HFFc6 (cell line): ENCODE results near the gene PDE4B. TPM values are rescaled to one million over a fixed set of nuclear protein-coding genes. Genes with fewer than 3 reads are reported as not detected.

Experiments used
- DNase-seq: peaks from one replicate; pipeline ENCODE4 v3.0.0-alpha.2; 2018
- H3K27ac Mint-ChIP-seq: 2 replicates; pipeline ENCODE4 v1.8.0; 2020; ENCODE audit warnings: mild to moderate bottlenecking, mixed read lengths
- H3K27me3 Mint-ChIP-seq: 2 replicates; pipeline ENCODE4 v1.8.0; 2021; ENCODE audit warnings: mild to moderate bottlenecking, moderate library complexity, mixed read lengths; ENCODE audit not compliant: insufficient read depth
- H3K36me3 Mint-ChIP-seq: 2 replicates; pipeline ENCODE4 v1.8.0; 2021; ENCODE audit warnings: low read depth, mixed read lengths
- H3K4me1 Mint-ChIP-seq: 2 replicates; pipeline ENCODE4 v1.8.0; 2020; ENCODE audit warnings: low read depth, mixed read lengths
- H3K4me3 Mint-ChIP-seq: 2 replicates; pipeline ENCODE4 v1.8.0; 2020; ENCODE audit warnings: mild to moderate bottlenecking, moderate library complexity, mixed read lengths
- H3K9me3 Mint-ChIP-seq: 2 replicates; pipeline ENCODE4 v1.8.0; 2020; ENCODE audit warnings: mild to moderate bottlenecking, mixed read lengths
- long read RNA-seq: library from polyadenylated mRNA; unstranded; transcript quantifications from one replicate; pipeline ENCODE4 v2.0.0, GENCODE V29; 2019
- total RNA-seq, 6 experiments: library from RNA; stranded (reverse); fragmentation: NEBNext Ultra II Directional; extraction: Animal tissue kit (Norgen Biotek cat#: 25700); gene quantifications; 2 replicates in 1 of 6; 3 replicates in 5 of 6; pipeline ENCODE4 v1.2.3, GENCODE V29; 2021
- TF ChIP-seq, protein P1 (sequence below): fragments of 200-600 bp; sonication (generic); IDR thresholded peaks from 2 replicates; pipeline ENCODE4 v1.5.0; 2021; ENCODE audit warnings: antibody characterized with exemption, mild to moderate bottlenecking

Gene PDE4B
- 10 to 100 TPM; 34.9 to 57.6 (median 42.8) TPM for total RNA-seq
- long read RNA-seq, transcript PDE4B-203 (10 exons, 3,982 nt): major isoform, 18 of 49 reads
- long read RNA-seq, partial matches to known transcripts: 20 of 49 reads
- long read RNA-seq, other reads (novel, unspliced or antisense): 11 of 49 reads

DNA sequence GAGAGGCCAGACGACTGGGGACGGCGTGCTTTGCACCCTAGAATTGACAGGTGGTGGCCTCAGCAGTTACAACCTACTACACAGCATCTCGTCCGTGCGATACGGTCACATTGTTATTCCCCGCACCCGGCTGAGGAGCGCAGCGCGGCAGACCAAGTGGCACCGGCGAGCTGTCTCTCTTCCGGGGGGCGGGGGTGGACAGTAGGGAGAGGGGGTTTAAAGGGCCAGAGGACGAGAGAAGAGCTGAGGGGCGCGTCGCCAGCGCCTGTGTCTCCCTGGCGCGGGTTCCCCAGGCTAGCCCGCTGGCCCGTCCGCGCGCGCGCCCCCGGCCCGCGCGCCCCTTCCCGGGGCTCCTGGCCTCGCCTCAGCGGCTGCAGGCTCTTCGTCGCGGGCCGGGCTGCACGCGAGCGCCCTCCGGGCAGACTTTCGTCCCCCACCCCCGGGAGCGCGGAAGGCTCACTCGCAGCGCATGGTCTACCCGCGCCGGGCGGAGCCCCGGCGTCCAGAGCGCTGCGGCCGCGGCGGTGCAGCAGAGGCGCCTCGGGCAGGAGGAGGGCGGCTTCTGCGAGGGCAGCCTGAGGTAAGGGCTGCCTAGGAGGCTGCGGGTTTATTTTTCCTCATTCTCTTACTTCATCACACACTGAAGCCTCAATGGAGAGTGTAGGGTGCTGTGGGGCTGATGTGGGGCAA is at the start of gene PDE4B:
Gene PDE4B (plus strand): TSS at position 227 of the 690 bp plus-strand sequence.
- DNase-seq: no peak
- peaks cover 39% of the 10 kb centered on the region for H3K4me1 Mint-ChIP-seq
- H3K27me3 Mint-ChIP-seq: peaks cover 6% of the 10 kb centered on the region
- peaks cover 10% of the 10 kb centered on the region for H3K9me3 Mint-ChIP-seq
- no peak within 1 kb of the TSS; the same call in 1 of the 2 replicates for H3K27ac Mint-ChIP-seq
- TF ChIP-seq, protein P1, sequence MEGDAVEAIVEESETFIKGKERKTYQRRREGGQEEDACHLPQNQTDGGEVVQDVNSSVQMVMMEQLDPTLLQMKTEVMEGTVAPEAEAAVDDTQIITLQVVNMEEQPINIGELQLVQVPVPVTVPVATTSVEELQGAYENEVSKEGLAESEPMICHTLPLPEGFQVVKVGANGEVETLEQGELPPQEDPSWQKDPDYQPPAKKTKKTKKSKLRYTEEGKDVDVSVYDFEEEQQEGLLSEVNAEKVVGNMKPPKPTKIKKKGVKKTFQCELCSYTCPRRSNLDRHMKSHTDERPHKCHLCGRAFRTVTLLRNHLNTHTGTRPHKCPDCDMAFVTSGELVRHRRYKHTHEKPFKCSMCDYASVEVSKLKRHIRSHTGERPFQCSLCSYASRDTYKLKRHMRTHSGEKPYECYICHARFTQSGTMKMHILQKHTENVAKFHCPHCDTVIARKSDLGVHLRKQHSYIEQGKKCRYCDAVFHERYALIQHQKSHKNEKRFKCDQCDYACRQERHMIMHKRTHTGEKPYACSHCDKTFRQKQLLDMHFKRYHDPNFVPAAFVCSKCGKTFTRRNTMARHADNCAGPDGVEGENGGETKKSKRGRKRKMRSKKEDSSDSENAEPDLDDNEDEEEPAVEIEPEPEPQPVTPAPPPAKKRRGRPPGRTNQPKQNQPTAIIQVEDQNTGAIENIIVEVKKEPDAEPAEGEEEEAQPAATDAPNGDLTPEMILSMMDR: no peak
- peaks cover 10% of the 10 kb centered on the region for H3K36me3 Mint-ChIP-seq
- peak within 1 kb of the TSS; percentile 89 for H3K4me3 Mint-ChIP-seq

DNA sequence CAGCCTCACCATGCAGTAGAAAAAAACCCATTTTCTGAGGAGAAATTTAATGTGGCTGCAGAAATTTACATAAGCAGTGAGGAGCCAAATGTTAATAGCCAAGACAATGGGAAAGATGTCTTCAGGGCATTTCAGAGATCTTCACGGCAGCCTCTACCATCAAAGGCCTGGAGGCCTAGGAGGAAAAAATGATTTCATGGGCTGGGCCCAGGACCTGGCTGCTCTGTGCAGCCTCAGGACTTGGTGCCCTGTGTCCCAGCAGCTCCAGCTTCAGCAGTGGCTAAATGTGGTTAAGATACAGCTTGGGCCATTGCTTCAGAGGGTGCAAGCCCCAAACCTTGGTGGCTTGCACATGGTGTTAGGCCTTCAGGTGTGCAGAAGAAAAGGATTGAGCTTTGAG is 48.0 kb upstream of the PDE4B start:
- DNase-seq: no peak
- peaks cover 3% of the 10 kb centered on the region for H3K27me3 Mint-ChIP-seq
- TF ChIP-seq, protein P1: no peak
- H3K4me3 Mint-ChIP-seq: no peak overlapping the region
- no peak overlapping the region for H3K27ac Mint-ChIP-seq
- H3K4me1 Mint-ChIP-seq: peaks cover 9% of the 10 kb centered on the region; the same call in 1 of the 2 replicates
- H3K9me3 Mint-ChIP-seq: peaks cover 47% of the 10 kb centered on the region
- peaks cover 24% of the 10 kb centered on the region for H3K36me3 Mint-ChIP-seq

DNA sequence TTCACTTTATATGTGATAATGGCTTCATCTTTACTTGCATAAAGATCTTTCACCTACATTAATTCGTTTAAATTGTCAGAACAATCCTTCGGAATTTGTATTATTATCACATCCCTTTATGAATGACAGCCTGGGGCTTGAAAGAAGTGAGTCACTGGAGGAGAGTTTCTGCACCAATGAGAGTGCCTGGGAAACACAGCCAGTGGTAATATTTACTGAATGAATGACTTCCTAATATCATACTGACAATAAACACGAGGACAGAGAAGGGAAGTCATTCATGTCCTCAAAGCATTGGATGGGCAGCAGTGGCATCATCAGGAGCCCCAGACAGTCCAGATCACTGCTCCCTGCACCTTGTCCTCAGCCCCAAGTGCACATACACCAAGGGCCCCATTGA is 40.7 kb upstream of the PDE4B start:
- TF ChIP-seq, protein P1: no peak
- no peaks in the 10 kb centered on the region for H3K9me3 Mint-ChIP-seq
- H3K27ac Mint-ChIP-seq: no peak overlapping the region
- H3K4me3 Mint-ChIP-seq: no peak overlapping the region
- peaks cover 12% of the 10 kb centered on the region; the same call in 1 of the 2 replicates for H3K4me1 Mint-ChIP-seq
- peaks cover 9% of the 10 kb centered on the region for H3K27me3 Mint-ChIP-seq
- H3K36me3 Mint-ChIP-seq: no peaks in the 10 kb centered on the region
- DNase-seq: no peak

DNA sequence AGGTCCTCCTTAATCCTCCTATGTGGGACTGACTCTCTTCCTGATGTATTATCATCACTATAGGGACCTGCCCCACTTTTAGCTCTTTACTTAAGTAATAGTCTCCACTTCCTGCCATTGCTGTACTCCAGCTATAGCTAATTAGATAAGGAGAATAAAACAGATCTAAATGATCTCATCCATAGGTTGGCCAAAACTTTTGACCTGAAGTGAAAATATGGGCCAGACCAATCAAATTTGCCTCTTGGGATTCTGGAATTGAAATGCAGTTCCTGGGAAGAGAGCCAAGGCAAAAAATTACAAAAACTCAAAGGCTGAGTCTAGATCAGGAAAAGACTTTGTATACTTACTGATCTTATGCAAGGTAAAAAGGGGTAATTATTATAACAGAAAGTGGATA is 36.1 kb upstream of the PDE4B start:
- Mint-ChIP-seq H3K27ac (no peak overlapping the region), H3K27me3 (peaks cover 9% of the 10 kb centered on the region), H3K36me3 (no peaks in the 10 kb centered on the region), H3K9me3 (no peaks in the 10 kb centered on the region), H3K4me3 (no peak overlapping the region), H3K4me1 (peaks cover 24% of the 10 kb centered on the region)
- DNase-seq: no peak
- TF ChIP-seq, protein P1: no peak

DNA sequence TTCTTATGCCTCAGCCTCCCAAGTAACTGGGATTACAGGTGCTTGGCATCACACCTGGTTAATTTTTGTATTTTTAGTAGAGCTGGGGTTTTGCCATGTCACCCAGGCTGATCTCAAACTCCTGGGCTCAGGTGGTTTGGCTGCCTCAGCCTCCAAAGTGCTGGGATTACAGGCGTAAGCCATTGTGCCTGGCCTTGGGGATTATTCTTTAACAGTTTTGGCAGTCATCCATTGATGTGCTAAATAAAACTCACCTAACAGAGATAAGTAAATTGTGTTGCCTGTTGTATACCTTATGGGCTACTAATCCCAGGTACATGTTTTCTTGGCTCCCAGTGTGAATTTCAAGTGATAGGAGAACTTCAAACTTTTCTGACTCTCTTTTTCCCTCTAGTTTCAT is 35.2 kb upstream of the PDE4B start:
- TF ChIP-seq, protein P1: no peak
- Mint-ChIP-seq H3K27ac (no peak overlapping the region), H3K4me3 (no peak overlapping the region), H3K27me3 (peaks cover 6% of the 10 kb centered on the region), H3K36me3 (no peaks in the 10 kb centered on the region), H3K9me3 (no peaks in the 10 kb centered on the region), H3K4me1 (peaks cover 33% of the 10 kb centered on the region)
- DNase-seq: no peak
